OCI-LY7 (cell line): Measurements from ENCODE around the gene JCAD. TPM values are rescaled to one million over a fixed set of nuclear protein-coding genes. Genes with fewer than 3 reads are reported as not detected.

Source experiments
- BruUV-seq: library from RNA; stranded (reverse); fragments of 400-500 nt; replicated peaks from 2 replicates; lab custom pipeline; 2021; lab: Mats Ljungman, UMichigan
- CTCF ChIA-PET: fragments of 300-600 bp; sonication (Branson Sonifier 250); formaldehyde crosslinking; loops from one replicate; lab custom pipeline; 2022; ENCODE audit warnings: antibody characterized with exemption; ENCODE audit not compliant: unreplicated experiment; lab: Charles Lee
- POLR2A ChIA-PET: fragments of 300-600 bp; sonication (Branson Sonifier 250); formaldehyde crosslinking; loops from one replicate; lab custom pipeline; 2022; ENCODE audit warnings: antibody characterized with exemption; lab: Charles Lee
- DNase-seq: peaks from one replicate; pipeline ENCODE4 v3.0.0-alpha.2; 2015; ENCODE audit warnings: low spot score
- H2AFZ ChIP-seq: fragments of 200-600 bp; sonication (generic), shearing (Covaris generic); 2 replicates; pipeline ENCODE4 v1.6.1; 2014; ENCODE audit warnings: mild to moderate bottlenecking, antibody characterized with exemption, low read length, moderate library complexity
- H3K27ac ChIP-seq: fragments of 200-600 bp; sonication (generic); 2 replicates; pipeline ENCODE4 v1.5.1; 2014; ENCODE audit warnings: mixed run types, low read depth, mild to moderate bottlenecking, moderate library complexity, low read length, inconsistent platforms; ENCODE audit not compliant: poor library complexity, severe bottlenecking
- H3K36me3 ChIP-seq: fragments of 200-600 bp; sonication (generic); 2 replicates; pipeline ENCODE4 v1.6.1; 2014; ENCODE audit warnings: mild to moderate bottlenecking, antibody characterized with exemption, low read length, moderate library complexity, mixed read lengths; ENCODE audit not compliant: insufficient read depth
- H3K4me1 ChIP-seq: fragments of 200-600 bp; sonication (generic); 2 replicates; pipeline ENCODE4 v1.5.1; 2014; ENCODE audit warnings: mild to moderate bottlenecking, low read length; ENCODE audit not compliant: insufficient read depth, poor library complexity, severe bottlenecking
- H3K4me2 ChIP-seq: fragments of 200-600 bp; sonication (generic); 2 replicates; pipeline ENCODE4 v1.6.1; 2014; ENCODE audit warnings: mild to moderate bottlenecking, low read length
- H3K4me3 ChIP-seq: fragments of 200-600 bp; sonication (generic); 2 replicates; pipeline ENCODE4 v1.5.1; 2014; ENCODE audit warnings: mild to moderate bottlenecking, low read depth, low read length; ENCODE audit not compliant: poor library complexity, severe bottlenecking
- H3K79me2 ChIP-seq: fragments of 200-600 bp; sonication (generic); 2 replicates; pipeline ENCODE4 v1.6.1; 2016; ENCODE audit warnings: low read depth, mild to moderate bottlenecking, low read length, moderate library complexity, mixed read lengths; ENCODE audit not compliant: insufficient read depth
- H3K9me2 ChIP-seq: fragments of 200-600 bp; sonication (generic); 2 replicates; pipeline ENCODE4 v1.6.1; 2016; ENCODE audit warnings: mild to moderate bottlenecking, low read length, mixed read lengths; ENCODE audit not compliant: insufficient read depth
- H3K9me3 ChIP-seq: fragments of 200-600 bp; sonication (generic); 2 replicates; pipeline ENCODE4 v1.6.1; 2014; ENCODE audit warnings: mild to moderate bottlenecking, mixed run types, low read length, mixed read lengths
- H4K20me1 ChIP-seq: fragments of 200-600 bp; sonication (generic); 2 replicates; pipeline ENCODE4 v1.6.1; 2014; ENCODE audit warnings: mild to moderate bottlenecking, antibody characterized with exemption, low read length, moderate library complexity, mixed read lengths; ENCODE audit not compliant: insufficient read depth
- EZH2phosphoT487 ChIP-seq: fragments of 200-600 bp; sonication (generic); IDR thresholded peaks from 2 replicates; pipeline ENCODE4 v1.6.1; 2018; ENCODE audit warnings: low read depth, borderline replicate concordance, mild to moderate bottlenecking, mixed run types, antibody characterized with exemption, low read length, moderate library complexity, mixed read lengths
- intact Hi-C: fragments of 100-400 bp; cut with micrococcal nuclease; formaldehyde crosslinking; loops from one replicate; pipeline ENCODE4 v1.10.0; 2022; ENCODE audit not compliant: unreplicated experiment
- total RNA-seq, 2 experiments: library from RNA; depleted of rRNA in 1 of 2; stranded (reverse); fragments of >200 nt in 1 of 2; shearing (Covaris generic) in 1 of 2; gene quantifications; 2 replicates each; pipeline ENCODE4 v1.2.3, GENCODE V29; 2014 to 2022
- TF ChIP-seq, protein P1 (sequence below): fragments of 200-600 bp; sonication (generic); conservative IDR thresholded peaks from 2 replicates; pipeline ENCODE4 v1.5.1; 2014; ENCODE audit warnings: mild to moderate bottlenecking, antibody characterized with exemption, low read length, moderate library complexity, mixed read lengths

JCAD gene
- total RNA-seq, 2 experiments from 2014 or later, result not detected

DNA sequence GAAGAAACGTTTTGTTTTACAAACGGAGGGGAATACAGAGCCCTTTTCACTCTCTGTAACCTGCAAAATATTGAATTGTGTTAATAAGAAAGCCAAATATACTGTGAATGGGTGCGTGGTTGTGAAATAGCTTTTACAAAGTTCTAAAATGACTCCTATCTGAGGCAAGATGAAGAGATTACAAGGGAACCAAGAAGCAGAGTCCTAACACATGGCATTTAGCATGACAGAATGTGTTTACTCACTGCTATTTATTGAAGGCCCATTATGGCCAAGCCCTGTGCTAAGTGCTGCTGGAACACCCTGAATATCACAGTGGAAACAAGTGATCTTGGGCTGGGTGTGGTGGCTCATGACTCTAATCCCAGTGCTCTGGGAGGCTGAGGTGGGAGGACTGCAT lies 12.9 kb downstream of the JCAD start:
- TF ChIP-seq EZH2phosphoT487, result no peak
- TF ChIP-seq, protein P1, sequence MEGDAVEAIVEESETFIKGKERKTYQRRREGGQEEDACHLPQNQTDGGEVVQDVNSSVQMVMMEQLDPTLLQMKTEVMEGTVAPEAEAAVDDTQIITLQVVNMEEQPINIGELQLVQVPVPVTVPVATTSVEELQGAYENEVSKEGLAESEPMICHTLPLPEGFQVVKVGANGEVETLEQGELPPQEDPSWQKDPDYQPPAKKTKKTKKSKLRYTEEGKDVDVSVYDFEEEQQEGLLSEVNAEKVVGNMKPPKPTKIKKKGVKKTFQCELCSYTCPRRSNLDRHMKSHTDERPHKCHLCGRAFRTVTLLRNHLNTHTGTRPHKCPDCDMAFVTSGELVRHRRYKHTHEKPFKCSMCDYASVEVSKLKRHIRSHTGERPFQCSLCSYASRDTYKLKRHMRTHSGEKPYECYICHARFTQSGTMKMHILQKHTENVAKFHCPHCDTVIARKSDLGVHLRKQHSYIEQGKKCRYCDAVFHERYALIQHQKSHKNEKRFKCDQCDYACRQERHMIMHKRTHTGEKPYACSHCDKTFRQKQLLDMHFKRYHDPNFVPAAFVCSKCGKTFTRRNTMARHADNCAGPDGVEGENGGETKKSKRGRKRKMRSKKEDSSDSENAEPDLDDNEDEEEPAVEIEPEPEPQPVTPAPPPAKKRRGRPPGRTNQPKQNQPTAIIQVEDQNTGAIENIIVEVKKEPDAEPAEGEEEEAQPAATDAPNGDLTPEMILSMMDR, result no peak
- H3K4me3 ChIP-seq, result no peak overlapping the region
- H3K36me3 ChIP-seq, result no peaks in the 10 kb centered on the region
- no peaks in the 10 kb centered on the region for H3K9me3 ChIP-seq
- no peak for DNase-seq
- ChIA-PET CTCF (no interaction called here), POLR2A (no interaction called here)
- H3K9me2 ChIP-seq, result no peaks in the 10 kb centered on the region
- no peak overlapping the region for H3K4me2 ChIP-seq
- H3K4me1 ChIP-seq, result no peaks in the 10 kb centered on the region
- no peak overlapping the region for H2AFZ ChIP-seq
- intact Hi-C loops, result no loop called here
- no peaks in the 10 kb centered on the region for H4K20me1 ChIP-seq
- H3K27ac ChIP-seq, result no peak overlapping the region
- no TSS peak for BruUV-seq
- H3K79me2 ChIP-seq, result no peaks in the 10 kb centered on the region

DNA sequence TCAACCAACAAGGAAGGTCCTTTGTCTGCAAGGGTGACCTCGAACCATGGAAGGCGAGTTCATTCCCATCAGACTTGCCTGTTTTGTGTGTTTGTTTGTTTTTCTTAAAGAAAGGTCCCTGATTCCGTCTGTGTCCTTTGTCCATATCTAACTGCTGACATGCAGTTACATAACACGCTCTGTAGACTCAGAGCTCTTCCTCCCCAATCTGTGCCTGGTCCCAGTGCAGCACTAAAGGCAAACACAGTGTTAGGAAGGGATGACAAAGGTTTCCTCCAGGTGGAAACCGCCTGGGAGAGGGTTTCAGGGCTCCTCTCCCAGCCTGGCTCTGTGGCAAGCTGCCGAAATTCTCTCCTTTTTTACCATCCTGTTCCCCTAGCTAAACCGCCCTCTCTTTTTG lies 13.4 kb downstream of the JCAD start:
- Histone ChIP-seq H3K9me3 (no peaks in the 10 kb centered on the region), H3K4me1 (no peaks in the 10 kb centered on the region), H3K36me3 (no peaks in the 10 kb centered on the region), H3K79me2 (no peaks in the 10 kb centered on the region), H3K4me3 (no peak overlapping the region), H3K27ac (no peak overlapping the region), H3K4me2 (no peak overlapping the region), H3K9me2 (no peaks in the 10 kb centered on the region), H2AFZ (no peak overlapping the region), H4K20me1 (no peaks in the 10 kb centered on the region)
- POLR2A ChIA-PET, result no interaction called here
- intact Hi-C loops, result no loop called here
- CTCF ChIA-PET, result no interaction called here
- no TSS peak for BruUV-seq
- TF ChIP-seq EZH2phosphoT487, result no peak
- TF ChIP-seq, protein P1, result no peak
- no peak for DNase-seq

GRCh38 chr10:30043476-30044270 lies 15.7 kb downstream of the JCAD start:
- no peaks in the 10 kb centered on the region for H4K20me1 ChIP-seq
- ChIA-PET POLR2A (interaction anchor here (0.6 kb wide), 1 partner anchor 115 kb away, joined by 3 read pairs; no protein-coding TSS in a partner anchor), CTCF (no interaction called here)
- H3K9me3 ChIP-seq, result no peaks in the 10 kb centered on the region
- H3K79me2 ChIP-seq, result no peaks in the 10 kb centered on the region
- H3K36me3 ChIP-seq, result no peaks in the 10 kb centered on the region
- no peak overlapping the region for H3K4me2 ChIP-seq
- no peak overlapping the region for H2AFZ ChIP-seq
- no peaks in the 10 kb centered on the region for H3K9me2 ChIP-seq
- BruUV-seq, result no TSS peak
- H3K4me3 ChIP-seq, result no peak overlapping the region
- no peak for DNase-seq
- TF ChIP-seq EZH2phosphoT487, result no peak
- no peak overlapping the region for H3K27ac ChIP-seq
- intact Hi-C loops, result no loop called here
- no peaks in the 10 kb centered on the region for H3K4me1 ChIP-seq
